ENCODE measurements around the gene IKZF3.
A peak's percentile ranks its signal among the peaks of the same experiment; 100 is the strongest.
"Not testable (repeated sequence)": the region's sequence is repeated elsewhere in the genome, so short reads cannot be mapped to it uniquely, and the experiment has no call there.

The IKZF3 gene

DNA sequence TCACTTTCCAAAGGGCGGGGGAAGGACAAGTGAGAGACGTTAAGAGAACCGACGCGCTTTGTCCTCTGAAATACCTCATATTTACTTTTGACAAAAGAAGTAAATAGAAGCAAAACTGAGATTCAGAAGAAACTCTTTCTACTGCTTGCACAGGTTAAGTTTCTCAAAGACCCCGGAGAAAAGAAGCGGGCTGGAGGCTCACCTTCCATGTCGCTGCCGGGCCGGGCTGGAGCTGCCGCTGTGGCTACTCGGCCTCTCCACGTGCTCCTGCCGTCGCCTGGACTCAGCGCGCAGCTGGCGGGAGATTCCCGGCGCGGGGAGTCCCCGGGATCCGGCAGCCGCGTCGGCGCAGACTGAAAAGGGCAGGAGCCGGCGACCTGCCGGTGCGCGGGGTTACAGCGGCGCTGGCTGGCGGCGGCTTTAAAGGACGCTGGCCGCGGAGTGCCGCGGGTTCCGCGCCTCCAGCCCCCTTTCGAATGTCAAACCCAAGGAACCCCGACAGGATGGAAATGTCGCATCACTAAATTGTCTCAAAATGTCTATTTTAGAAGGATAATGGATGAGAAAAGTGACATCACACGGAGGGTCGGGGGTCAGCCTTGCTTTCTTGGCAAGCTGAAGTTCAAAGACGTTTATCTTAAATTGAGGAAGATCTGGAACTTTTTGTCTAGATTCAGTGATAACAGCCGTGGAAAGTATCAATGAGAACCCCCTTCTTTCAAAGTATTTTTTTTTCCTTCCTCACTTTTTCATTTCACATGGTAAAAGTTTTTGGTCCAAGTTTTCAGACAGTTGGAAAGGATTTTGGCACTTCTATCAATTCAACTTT lies at the start of gene IKZF3:
TSS of gene IKZF3 (minus strand) at position 395 of the 829 bp plus-strand sequence. CDS start at position 209, 186 bp downstream.
- H3K9me3 Mint-ChIP-seq = no peaks in the 10 kb centered on the region
- H3K36me3 Mint-ChIP-seq (ENCODE audit: low read depth) = peaks cover 43% of the 10 kb centered on the region
- no peaks in the 10 kb centered on the region for H3K27me3 Mint-ChIP-seq
- peak; percentile 90 for DNase-seq
- H3K4me3 Mint-ChIP-seq = peak within 1 kb of the TSS; percentile 97
- H3K27ac Mint-ChIP-seq = peak within 1 kb of the TSS; percentile 97
- H3K4me1 Mint-ChIP-seq (ENCODE audit: low read depth) = peaks cover 67% of the 10 kb centered on the region

- no peak for DNase-seq
- no peak overlapping the region for H3K4me3 Mint-ChIP-seq
- H3K27me3 Mint-ChIP-seq = no peaks in the 10 kb centered on the region
- H3K36me3 Mint-ChIP-seq (ENCODE audit: low read depth) = peaks cover 81% of the 10 kb centered on the region
- peaks cover 6% of the 10 kb centered on the region for H3K4me1 Mint-ChIP-seq (ENCODE audit: low read depth)
- H3K9me3 Mint-ChIP-seq = no peaks in the 10 kb centered on the region
- no peak overlapping the region for H3K27ac Mint-ChIP-seq
Measured at GRCh38 chr17:39908789-39909352, 44.8 kb upstream of the IKZF3 start.

- Mint-ChIP-seq H3K27me3 (no peaks in the 10 kb centered on the region), H3K36me3 (ENCODE audit: low read depth) (peaks cover 55% of the 10 kb centered on the region), H3K4me1 (ENCODE audit: low read depth) (peaks cover 15% of the 10 kb centered on the region), H3K9me3 (no peaks in the 10 kb centered on the region), H3K4me3 (no peak overlapping the region), H3K27ac (no peak overlapping the region)
- no peak for DNase-seq
Measured at GRCh38 chr17:39904990-39905288, 40.8 kb upstream of the IKZF3 start.

GRCh38 chr17:39903158-39903884 lies 39.2 kb upstream of the IKZF3 start:
- H3K4me1 Mint-ChIP-seq (ENCODE audit: low read depth) = peaks cover 15% of the 10 kb centered on the region
- H3K4me3 Mint-ChIP-seq = no peak overlapping the region
- no peak for DNase-seq
- peak overlapping the region; percentile 84 for H3K27ac Mint-ChIP-seq
- H3K27me3 Mint-ChIP-seq = no peaks in the 10 kb centered on the region
- no peaks in the 10 kb centered on the region for H3K9me3 Mint-ChIP-seq
- H3K36me3 Mint-ChIP-seq (ENCODE audit: low read depth) = peaks cover 42% of the 10 kb centered on the region

- not testable (repeated sequence) for H3K4me3 Mint-ChIP-seq, H3K27me3 Mint-ChIP-seq, H3K9me3 Mint-ChIP-seq, H3K27ac Mint-ChIP-seq, DNase-seq
- Mint-ChIP-seq H3K36me3 (ENCODE audit: low read depth) (peaks cover 35% of the 10 kb centered on the region), H3K4me1 (ENCODE audit: low read depth) (peaks cover 15% of the 10 kb centered on the region)
Measured at GRCh38 chr17:39902027-39902426, 37.9 kb upstream of the IKZF3 start.

GRCh38 chr17:39899215-39899614 lies 35.1 kb upstream of the IKZF3 start:
- no peaks in the 10 kb centered on the region for H3K9me3 Mint-ChIP-seq
- H3K27ac Mint-ChIP-seq = no peak overlapping the region
- no peaks in the 10 kb centered on the region for H3K27me3 Mint-ChIP-seq
- no peak overlapping the region for H3K4me3 Mint-ChIP-seq
- peaks cover 8% of the 10 kb centered on the region for H3K36me3 Mint-ChIP-seq (ENCODE audit: low read depth)
- peaks cover 19% of the 10 kb centered on the region for H3K4me1 Mint-ChIP-seq (ENCODE audit: low read depth)
- DNase-seq = no peak

- no peaks in the 10 kb centered on the region for H3K27me3 Mint-ChIP-seq
- no peak overlapping the region for H3K4me3 Mint-ChIP-seq
- no peaks in the 10 kb centered on the region for H3K9me3 Mint-ChIP-seq
- no peak overlapping the region for H3K27ac Mint-ChIP-seq
- peaks cover 4% of the 10 kb centered on the region for H3K36me3 Mint-ChIP-seq (ENCODE audit: low read depth)
- H3K4me1 Mint-ChIP-seq (ENCODE audit: low read depth) = peaks cover 11% of the 10 kb centered on the region
- no peak for DNase-seq
Measured at GRCh38 chr17:39898088-39898487, 34.0 kb upstream of the IKZF3 start.

DNA sequence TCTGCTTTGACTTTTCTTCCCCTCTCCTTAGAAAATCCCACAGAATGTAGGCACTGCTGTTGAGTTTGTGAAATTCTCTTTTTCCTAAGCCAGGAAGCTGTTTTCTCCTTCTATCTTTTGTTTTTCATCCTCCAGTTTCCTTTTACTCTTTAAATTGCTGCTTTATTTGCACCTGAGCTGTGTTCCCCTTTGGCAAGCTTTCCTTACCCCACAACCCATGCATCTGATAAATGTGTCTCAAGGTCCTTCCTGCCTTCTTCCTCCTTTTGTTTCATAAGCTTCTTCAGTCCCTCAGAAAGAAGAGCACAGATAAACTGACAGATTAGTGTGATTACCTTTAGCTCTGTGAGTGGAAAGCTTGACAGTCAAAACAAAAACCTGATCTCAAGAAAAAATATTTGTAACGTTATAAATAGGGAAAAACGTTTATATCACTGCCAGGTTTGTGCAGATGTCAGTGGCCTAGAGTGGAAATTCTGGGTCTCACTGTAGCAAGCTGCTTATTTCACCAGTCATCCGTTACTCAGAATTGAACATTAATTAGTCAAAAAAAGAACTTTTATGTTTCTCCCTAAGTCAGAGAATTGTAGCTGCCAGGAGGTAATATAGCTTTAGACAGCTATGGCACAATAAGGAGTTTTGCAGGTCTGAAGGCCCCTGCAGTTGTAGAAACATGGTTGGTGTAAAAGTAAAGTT lies 30.7 kb upstream of the IKZF3 start:
- no peaks in the 10 kb centered on the region for H3K9me3 Mint-ChIP-seq

GRCh38 chr17:39889200-39889599 lies 25.1 kb upstream of the IKZF3 start:
- no peaks in the 10 kb centered on the region for H3K36me3 Mint-ChIP-seq (ENCODE audit: low read depth)

More for the DNA sequence above, 30.7 kb upstream of the IKZF3 start:
- Mint-ChIP-seq H3K36me3 (ENCODE audit: low read depth) (no peaks in the 10 kb centered on the region), H3K27me3 (peaks cover 2% of the 10 kb centered on the region), H3K4me1 (ENCODE audit: low read depth) (peaks cover 9% of the 10 kb centered on the region), H3K27ac (peak overlapping the region; percentile 77), H3K4me3 (no peak overlapping the region)
- no peak for DNase-seq

GRCh38 chr17:39887078-39887477 lies 23.0 kb upstream of the IKZF3 start:
- no peaks in the 10 kb centered on the region for H3K4me1 Mint-ChIP-seq (ENCODE audit: low read depth)
- no peak overlapping the region for H3K27ac Mint-ChIP-seq
- no peak for DNase-seq
- peaks cover 9% of the 10 kb centered on the region for H3K27me3 Mint-ChIP-seq
- no peak overlapping the region for H3K4me3 Mint-ChIP-seq
- H3K36me3 Mint-ChIP-seq (ENCODE audit: low read depth) = no peaks in the 10 kb centered on the region
- no peaks in the 10 kb centered on the region for H3K9me3 Mint-ChIP-seq

More at GRCh38 chr17:39889200-39889599, 25.1 kb upstream of the IKZF3 start:
- Mint-ChIP-seq H3K9me3 (no peaks in the 10 kb centered on the region), H3K27me3 (peaks cover 9% of the 10 kb centered on the region), H3K4me1 (ENCODE audit: low read depth) (no peaks in the 10 kb centered on the region), H3K4me3 (no peak overlapping the region), H3K27ac (no peak overlapping the region)
- no peak for DNase-seq

GRCh38 chr17:39886102-39886501 lies 22.0 kb upstream of the IKZF3 start:
- not testable (repeated sequence) for DNase-seq; H3K9me3 Mint-ChIP-seq; H3K27ac Mint-ChIP-seq; H3K36me3 Mint-ChIP-seq (ENCODE audit: low read depth); H3K4me3 Mint-ChIP-seq; H3K4me1 Mint-ChIP-seq (ENCODE audit: low read depth); H3K27me3 Mint-ChIP-seq

GRCh38 chr17:39872751-39873150 lies 8.6 kb upstream of the IKZF3 start:
- H3K27me3 Mint-ChIP-seq = no peaks in the 10 kb centered on the region
- H3K4me1 Mint-ChIP-seq (ENCODE audit: low read depth) = peaks cover 18% of the 10 kb centered on the region
- DNase-seq = no peak
- H3K9me3 Mint-ChIP-seq = no peaks in the 10 kb centered on the region
- no peak overlapping the region for H3K27ac Mint-ChIP-seq
- peaks cover 3% of the 10 kb centered on the region for H3K36me3 Mint-ChIP-seq (ENCODE audit: low read depth)
- no peak overlapping the region for H3K4me3 Mint-ChIP-seq

- no peak overlapping the region for H3K27ac Mint-ChIP-seq
- H3K36me3 Mint-ChIP-seq (ENCODE audit: low read depth) = peaks cover 3% of the 10 kb centered on the region
- H3K4me1 Mint-ChIP-seq (ENCODE audit: low read depth) = peaks cover 27% of the 10 kb centered on the region
- no peak for DNase-seq
- H3K27me3 Mint-ChIP-seq = no peaks in the 10 kb centered on the region
- H3K9me3 Mint-ChIP-seq = no peaks in the 10 kb centered on the region
- H3K4me3 Mint-ChIP-seq = no peak overlapping the region
Measured at GRCh38 chr17:39871801-39872200, 7.7 kb upstream of the IKZF3 start.

DNA sequence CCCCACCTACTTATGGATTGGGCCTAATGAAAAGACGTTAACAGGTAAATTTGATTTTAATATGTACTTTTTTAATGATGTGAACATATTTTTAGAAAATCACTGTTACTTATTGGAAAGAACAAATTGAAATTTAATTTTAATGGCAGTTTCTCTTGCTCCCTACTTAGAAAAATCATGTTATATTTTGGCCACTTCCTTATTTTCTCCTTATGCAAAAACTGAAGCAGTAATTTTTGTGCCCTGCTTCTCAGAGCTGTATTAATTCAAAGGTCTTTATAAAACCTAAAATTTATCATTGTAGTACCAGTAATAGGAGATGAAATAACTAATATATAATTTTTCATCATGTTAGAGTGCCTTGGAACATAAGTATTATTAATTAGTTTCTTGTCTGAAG lies 6.7 kb upstream of the IKZF3 start:
- H3K4me3 Mint-ChIP-seq = no peak overlapping the region
- H3K36me3 Mint-ChIP-seq (ENCODE audit: low read depth) = peaks cover 3% of the 10 kb centered on the region
- no peak overlapping the region for H3K27ac Mint-ChIP-seq
- H3K4me1 Mint-ChIP-seq (ENCODE audit: low read depth) = peaks cover 36% of the 10 kb centered on the region
- no peaks in the 10 kb centered on the region for H3K9me3 Mint-ChIP-seq
- DNase-seq = no peak
- no peaks in the 10 kb centered on the region for H3K27me3 Mint-ChIP-seq
